Activated CD4-positive, alpha-beta T cell treated with anti-CD3 and anti-CD28 coated beads for 36 hours (primary cell): Measurements from ENCODE around the gene PRUNE1. TPM values are rescaled to one million over a fixed set of nuclear protein-coding genes. Genes with fewer than 3 reads are reported as not detected.

Experiments
- ATAC-seq: fragments of 200-7000 bp; cut with Tn5 transposase; one replicate; pipeline ENCODE4 v1.10.0; 2021; ENCODE audit warnings: mild to moderate bottlenecking, moderate library complexity
- CTCF ChIA-PET: fragments of 350-600 bp; sonication (Branson Sonifier 250); formaldehyde crosslinking; loops from one replicate; lab custom pipeline; 2021; ENCODE audit warnings: antibody characterized with exemption; lab: Charles Lee
- POLR2A ChIA-PET: fragments of 350-600 bp; sonication (Branson Sonifier 250); formaldehyde crosslinking; loops from one replicate; lab custom pipeline; 2021; ENCODE audit warnings: antibody characterized with exemption, inconsistent platforms; lab: Charles Lee
- DNase-seq: peaks from one replicate; pipeline ENCODE4 v3.0.0-alpha.2; 2020
- H3K27ac Mint-ChIP-seq: one replicate; pipeline ENCODE4 v1.8.0; 2021; ENCODE audit warnings: mixed read lengths
- H3K27me3 Mint-ChIP-seq: one replicate; pipeline ENCODE4 v1.8.0; 2021; ENCODE audit warnings: mixed read lengths
- H3K36me3 Mint-ChIP-seq: one replicate; pipeline ENCODE4 v1.8.0; 2021; ENCODE audit warnings: low read depth, mixed read lengths
- H3K4me1 Mint-ChIP-seq: one replicate; pipeline ENCODE4 v1.8.0; 2021; ENCODE audit warnings: mixed read lengths
- H3K4me3 Mint-ChIP-seq: one replicate; pipeline ENCODE4 v1.8.0; 2021; ENCODE audit warnings: mild to moderate bottlenecking, moderate library complexity, mixed read lengths
- H3K9me3 Mint-ChIP-seq: one replicate; pipeline ENCODE4 v1.8.0; 2021; ENCODE audit warnings: low read depth, mixed read lengths
- intact Hi-C, 2 experiments: fragments of 100-400 bp; cut with DNase I in 1 of 2; cut with micrococcal nuclease in 1 of 2; formaldehyde crosslinking; loops; one replicate each; pipeline versions ENCODE4 v1.14.2 to v1.15.1; 2022 to 2024; cut with DNase I, micrococcal nuclease
- total RNA-seq, 2 experiments: library from RNA; stranded (reverse); gene quantifications; one replicate each; pipeline ENCODE4 v1.2.3, GENCODE V29; 2021

PRUNE1 gene
- total RNA-seq, 2 experiments from 2014 or later: 13.6 to 18.6 TPM

DNA sequence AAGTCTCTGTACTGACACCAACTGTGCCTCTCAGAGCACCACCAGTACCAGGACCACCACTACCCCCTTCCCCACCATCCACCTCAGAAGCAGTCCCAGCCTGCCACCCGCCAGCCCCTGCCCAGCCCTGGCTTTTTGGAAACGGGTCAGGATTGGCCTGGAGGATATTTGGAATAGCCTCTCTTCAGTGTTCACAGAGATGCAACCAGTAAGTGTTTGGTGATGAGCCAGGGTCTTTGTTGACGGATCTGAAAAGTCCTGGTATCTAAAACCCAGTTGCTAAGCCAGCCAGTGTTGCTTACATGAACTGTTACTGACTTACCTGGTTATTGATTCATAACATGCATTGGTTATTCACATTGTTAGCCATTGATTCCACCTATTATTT, 40.4 kb downstream of the PRUNE1 start:
- CTCF ChIA-PET: interaction anchor here (1.0 to 3.2 kb wide), 7 partner anchors 11 to 365 kb away, joined by 3 to 34 read pairs (median 7); partner anchors contain the start of genes ANXA9, CDC42SE1, MINDY1 and MLLT11
- DNase-seq (no peak), ATAC-seq (peak; percentile 6)
- H3K27me3 Mint-ChIP-seq: no peaks in the 10 kb centered on the region
- H3K36me3 Mint-ChIP-seq: peaks cover 30% of the 10 kb centered on the region
- peak overlapping the region; percentile 84 for H3K4me3 Mint-ChIP-seq
- peaks cover 53% of the 10 kb centered on the region for H3K4me1 Mint-ChIP-seq
- peak overlapping the region; percentile 86 for H3K27ac Mint-ChIP-seq
- H3K9me3 Mint-ChIP-seq: no peaks in the 10 kb centered on the region
- intact Hi-C loops: loop anchor here (1.0 to 2.0 kb wide), 3 partner anchors 9 to 40 kb away; partner anchors contain the start of genes CDC42SE1 (in 1 of the 2) and PRUNE1 (in 1 of the 2)
- POLR2A ChIA-PET: interaction anchor here (0.7 to 1.9 kb wide), 3 partner anchors 9 to 77 kb away, joined by 3 to 6 read pairs (median 5); partner anchors contain the start of genes CDC42SE1 and MLLT11

DNA sequence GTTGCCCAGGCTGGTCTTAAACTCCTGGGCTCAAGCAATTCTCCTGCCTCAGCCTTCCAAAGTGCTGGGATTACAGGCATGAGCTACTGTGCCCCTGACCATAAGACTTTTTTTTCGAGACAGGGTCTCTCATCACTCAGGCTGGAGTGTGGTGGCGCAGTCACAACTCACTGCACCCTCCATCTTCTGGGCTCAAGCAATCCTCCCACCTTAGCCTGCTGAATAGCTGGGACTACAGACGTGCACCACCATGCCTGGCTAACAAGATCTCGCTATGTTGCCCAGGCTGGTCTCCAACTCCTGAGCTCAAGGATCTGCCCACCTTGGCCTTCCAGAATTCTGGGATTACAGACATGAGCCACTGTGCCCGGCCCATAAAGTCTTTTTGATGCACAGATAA, 41.2 kb downstream of the PRUNE1 start:
- H3K27me3 Mint-ChIP-seq: no peaks in the 10 kb centered on the region
- ATAC-seq (no peak), DNase-seq (no peak)
- ChIA-PET CTCF (interaction anchor here (0.7 to 3.2 kb wide), 5 partner anchors 9 to 53 kb away, joined by 3 to 34 read pairs (median 4); partner anchors contain the start of genes CDC42SE1 and MLLT11), POLR2A (interaction anchor here (0.6 to 0.7 kb wide), 3 partner anchors 40 to 159 kb away, joined by 3 to 5 read pairs (median 3); no protein-coding TSS in a partner anchor)
- intact Hi-C loops: loop anchor here in 1 of 2 experiments (2.0 kb wide), 1 partner anchor 41 kb away; the partner anchor contains the start of gene PRUNE1
- H3K4me3 Mint-ChIP-seq: no peak overlapping the region
- no peaks in the 10 kb centered on the region for H3K9me3 Mint-ChIP-seq
- peak overlapping the region; percentile 42 for H3K27ac Mint-ChIP-seq
- peaks cover 57% of the 10 kb centered on the region for H3K4me1 Mint-ChIP-seq
- peaks cover 38% of the 10 kb centered on the region for H3K36me3 Mint-ChIP-seq

GRCh38 chr1:151050051-151050688, 41.9 kb downstream of the PRUNE1 start:
- Mint-ChIP-seq H3K9me3 (no peaks in the 10 kb centered on the region), H3K27ac (peak overlapping the region; percentile 42), H3K27me3 (no peaks in the 10 kb centered on the region), H3K4me1 (peaks cover 62% of the 10 kb centered on the region), H3K36me3 (peaks cover 46% of the 10 kb centered on the region), H3K4me3 (no peak overlapping the region)
- intact Hi-C loops: no loop called here
- ATAC-seq (no peak), DNase-seq (no peak)
- ChIA-PET POLR2A (interaction anchor here (0.7 kb wide), 1 partner anchor 41 kb away, joined by 5 read pairs; no protein-coding TSS in a partner anchor), CTCF (interaction anchor here (0.9 kb wide), 2 partner anchors 44 to 54 kb away, joined by 3 to 4 read pairs; no protein-coding TSS in a partner anchor)

- Mint-ChIP-seq H3K36me3 (peaks cover 59% of the 10 kb centered on the region), H3K4me1 (peaks cover 70% of the 10 kb centered on the region)
- POLR2A ChIA-PET: interaction anchor here (0.6 kb wide), 1 partner anchor 775 kb away, joined by 3 read pairs; no protein-coding TSS in a partner anchor
Measured at GRCh38 chr1:151051356-151052009, 43.2 kb downstream of the PRUNE1 start.

GRCh38 chr1:151054971-151055547, 46.8 kb downstream of the PRUNE1 start:
- no peaks in the 10 kb centered on the region for H3K27me3 Mint-ChIP-seq
- peaks cover 78% of the 10 kb centered on the region for H3K36me3 Mint-ChIP-seq
- no peak for DNase-seq
- intact Hi-C loops: loop anchor here in 1 of 2 experiments (5.0 kb wide), 1 partner anchor 493 kb away; no protein-coding TSS in a partner anchor
- H3K4me1 Mint-ChIP-seq: peaks cover 58% of the 10 kb centered on the region
- CTCF ChIA-PET: interaction anchor here (1.2 to 1.8 kb wide), 3 partner anchors 8 to 45 kb away, joined by 3 to 6 read pairs (median 4); partner anchors contain the start of gene C1orf56
- H3K9me3 Mint-ChIP-seq: no peaks in the 10 kb centered on the region
- no peak overlapping the region for H3K4me3 Mint-ChIP-seq
- POLR2A ChIA-PET: no interaction called here
- ATAC-seq: no peak
- H3K27ac Mint-ChIP-seq: peak overlapping the region; percentile 98

More at GRCh38 chr1:151051356-151052009, 43.2 kb downstream of the PRUNE1 start:
- intact Hi-C loops: no loop called here
- ATAC-seq (no peak), DNase-seq (no peak)
- Mint-ChIP-seq H3K9me3 (no peaks in the 10 kb centered on the region), H3K4me3 (no peak overlapping the region), H3K27ac (peak overlapping the region; percentile 29), H3K27me3 (no peaks in the 10 kb centered on the region)
- CTCF ChIA-PET: interaction anchor here (0.6 to 1.4 kb wide), 2 partner anchors 55 to 115 kb away, joined by 3 to 4 read pairs; no protein-coding TSS in a partner anchor

DNA sequence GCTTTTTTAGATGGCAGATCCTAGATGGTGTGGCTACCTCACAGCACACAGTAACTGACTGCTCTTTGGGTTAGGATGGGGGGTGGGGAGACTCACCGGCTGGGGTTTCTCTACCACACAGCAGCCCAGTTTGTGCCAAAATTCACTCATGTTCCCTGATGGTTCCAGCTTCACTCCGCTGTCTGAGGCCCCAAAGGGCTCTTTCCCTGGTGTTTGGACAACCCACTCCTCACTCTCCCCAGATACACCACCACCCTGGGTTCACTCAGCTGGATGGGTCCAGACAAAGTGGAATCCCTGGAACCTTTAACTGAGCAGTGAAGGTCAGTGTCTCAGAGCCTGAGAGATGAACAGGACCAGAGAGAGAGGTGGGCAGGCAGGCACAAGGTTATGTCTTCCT, 47.3 kb downstream of the PRUNE1 start:
- peak overlapping the region; percentile 93 for H3K4me3 Mint-ChIP-seq
- no peaks in the 10 kb centered on the region for H3K9me3 Mint-ChIP-seq
- intact Hi-C loops: loop anchor here in 1 of 2 experiments (5.0 kb wide), 1 partner anchor 493 kb away; no protein-coding TSS in a partner anchor
- H3K4me1 Mint-ChIP-seq: peaks cover 60% of the 10 kb centered on the region
- POLR2A ChIA-PET: no interaction called here
- CTCF ChIA-PET: interaction anchor here (0.6 to 1.8 kb wide), 4 partner anchors 8 to 446 kb away, joined by 3 to 6 read pairs (median 4); partner anchors contain the start of gene C1orf56
- DNase-seq (no peak), ATAC-seq (no peak)
- no peaks in the 10 kb centered on the region for H3K27me3 Mint-ChIP-seq
- H3K27ac Mint-ChIP-seq: peak overlapping the region; percentile 98
- H3K36me3 Mint-ChIP-seq: peaks cover 75% of the 10 kb centered on the region

- peak; percentile 9 for ATAC-seq
- Mint-ChIP-seq H3K4me3 (peak overlapping the region; percentile 93), H3K4me1 (peaks cover 66% of the 10 kb centered on the region), H3K9me3 (no peaks in the 10 kb centered on the region), H3K27me3 (no peaks in the 10 kb centered on the region), H3K27ac (peak overlapping the region; percentile 98), H3K36me3 (peaks cover 75% of the 10 kb centered on the region)
- intact Hi-C loops: loop anchor here (2.0 to 5.0 kb wide), 2 partner anchors 31 to 494 kb away; no protein-coding TSS in a partner anchor
- POLR2A ChIA-PET: no interaction called here
- DNase-seq: peak; percentile 19
- CTCF ChIA-PET: interaction anchor here (0.6 to 1.8 kb wide), 3 partner anchors 9 to 446 kb away, joined by 3 to 6 read pairs (median 3); partner anchors contain the start of gene C1orf56
Measured at GRCh38 chr1:151056149-151056548, 47.9 kb downstream of the PRUNE1 start.

DNA sequence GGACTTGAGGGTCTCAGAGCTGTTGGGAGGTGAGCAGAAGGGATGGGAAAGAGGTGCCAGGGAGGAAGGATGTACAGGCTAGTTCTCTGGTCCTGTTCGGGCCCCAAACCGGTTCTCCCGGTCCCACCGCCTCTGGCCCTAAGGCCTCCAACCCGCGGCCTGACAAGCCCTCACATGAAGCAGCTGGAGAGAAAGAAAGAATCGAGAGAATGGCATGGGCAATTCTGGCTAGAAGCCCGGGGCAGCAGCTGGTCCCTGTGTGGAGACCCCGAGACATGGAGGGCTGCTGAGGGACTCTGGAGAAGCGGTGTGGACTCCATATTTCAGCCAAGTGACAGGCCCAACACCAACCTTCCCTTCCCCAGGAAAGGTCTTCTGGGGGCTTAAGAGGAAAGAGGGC, 50.4 kb downstream of the PRUNE1 start:
- CTCF ChIA-PET: interaction anchor here (0.6 to 4.8 kb wide), 18 partner anchors 9 to 225 kb away, joined by 3 to 34 read pairs (median 3); partner anchors contain the start of genes C1orf56 and GABPB2
- no peak for ATAC-seq
- H3K27ac Mint-ChIP-seq: peak overlapping the region; percentile 98

GRCh38 chr1:151059109-151060006, 51.1 kb downstream of the PRUNE1 start, which contains the start of gene CDC42SE1:
Gene CDC42SE1 (minus strand): TSS chr1:151059622. CDS start chr1:151055730, 3,892 bp downstream.
- peak within 1 kb of the TSS; percentile 98 for H3K27ac Mint-ChIP-seq
- H3K36me3 Mint-ChIP-seq: peaks cover 49% of the 10 kb centered on the region
- H3K27me3 Mint-ChIP-seq: no peaks in the 10 kb centered on the region
- CTCF ChIA-PET: interaction anchor here (0.6 to 4.8 kb wide), 20 partner anchors 9 to 804 kb away, joined by 3 to 34 read pairs (median 3); partner anchors contain the start of genes C1orf56, GABPB2 and TNFAIP8L2
- H3K4me3 Mint-ChIP-seq: peak within 1 kb of the TSS; percentile 93
- DNase-seq: peak; percentile 92
- POLR2A ChIA-PET: interaction anchor here (0.6 to 1.2 kb wide), 3 partner anchors 10 to 491 kb away, joined by 3 to 6 read pairs (median 3); partner anchors contain the start of gene C1orf56
- ATAC-seq: peak; percentile 75
- no peaks in the 10 kb centered on the region for H3K9me3 Mint-ChIP-seq
- intact Hi-C loops: loop anchor here (1.0 to 5.0 kb wide), 10 partner anchors 11 to 497 kb away; partner anchors contain the start of genes GABPB2 (in 2 of the 2), PRUNE1 (in 2 of the 2), TNFAIP8L2 (in 2 of the 2) and CERS2 (in 1 of the 2)
- peaks cover 53% of the 10 kb centered on the region for H3K4me1 Mint-ChIP-seq

More for the DNA sequence above, 50.4 kb downstream of the PRUNE1 start:
- Mint-ChIP-seq H3K36me3 (peaks cover 56% of the 10 kb centered on the region), H3K4me1 (peaks cover 56% of the 10 kb centered on the region), H3K9me3 (no peaks in the 10 kb centered on the region), H3K27me3 (no peaks in the 10 kb centered on the region), H3K4me3 (peak overlapping the region; percentile 93)
- intact Hi-C loops: loop anchor here (1.0 to 5.0 kb wide), 11 partner anchors 10 to 496 kb away; partner anchors contain the start of genes GABPB2 (in 2 of the 2), PRUNE1 (in 2 of the 2), TNFAIP8L2 (in 2 of the 2) and ARNT (in 1 of the 2)
- POLR2A ChIA-PET: interaction anchor here (1.3 to 1.8 kb wide), 2 partner anchors 11 kb away, joined by 4 to 5 read pairs; partner anchors contain the start of gene C1orf56
- DNase-seq: peak; percentile 39
